Activated naive CD8-positive, alpha-beta T cell treated with anti-CD3 and anti-CD28 coated beads, Interleukin-2, amount 50 U/mL, for 24 hours (primary cell): ENCODE data around the gene KCNJ6.

Source experiments
- ATAC-seq: fragments of 150-1000 bp; cut with Tn5 transposase; one replicate; pipeline ENCODE4 v1.10.0; 2021
- DNase-seq: peaks from one replicate; pipeline ENCODE4 v3.0.0; 2021
- H3K27ac Mint-ChIP-seq: one replicate; pipeline ENCODE4 v1.8.0; 2021; ENCODE audit warnings: mild to moderate bottlenecking, mixed read lengths
- H3K27me3 Mint-ChIP-seq: one replicate; pipeline ENCODE4 v1.8.0; 2021; ENCODE audit warnings: mixed read lengths
- H3K36me3 Mint-ChIP-seq: one replicate; pipeline ENCODE4 v1.8.0; 2021; ENCODE audit warnings: low read depth, mixed read lengths
- H3K4me1 Mint-ChIP-seq: one replicate; pipeline ENCODE4 v1.8.0; 2021; ENCODE audit warnings: mixed read lengths
- H3K4me3 Mint-ChIP-seq: one replicate; pipeline ENCODE4 v1.8.0; 2021; ENCODE audit warnings: mild to moderate bottlenecking, moderate library complexity, mixed read lengths
- H3K9me3 Mint-ChIP-seq: one replicate; pipeline ENCODE4 v1.8.0; 2021; ENCODE audit warnings: mixed read lengths

The KCNJ6 gene

GRCh38 chr21:37702241-37702640 is 214.0 kb downstream of the KCNJ6 start:
- no peak for DNase-seq
- H3K27me3 Mint-ChIP-seq = peaks cover 2% of the 10 kb centered on the region
- no peaks in the 10 kb centered on the region for H3K9me3 Mint-ChIP-seq
- no peak for ATAC-seq
- no peak overlapping the region for H3K4me3 Mint-ChIP-seq
- no peaks in the 10 kb centered on the region for H3K4me1 Mint-ChIP-seq
- H3K36me3 Mint-ChIP-seq = no peaks in the 10 kb centered on the region
- no peak overlapping the region for H3K27ac Mint-ChIP-seq

DNA sequence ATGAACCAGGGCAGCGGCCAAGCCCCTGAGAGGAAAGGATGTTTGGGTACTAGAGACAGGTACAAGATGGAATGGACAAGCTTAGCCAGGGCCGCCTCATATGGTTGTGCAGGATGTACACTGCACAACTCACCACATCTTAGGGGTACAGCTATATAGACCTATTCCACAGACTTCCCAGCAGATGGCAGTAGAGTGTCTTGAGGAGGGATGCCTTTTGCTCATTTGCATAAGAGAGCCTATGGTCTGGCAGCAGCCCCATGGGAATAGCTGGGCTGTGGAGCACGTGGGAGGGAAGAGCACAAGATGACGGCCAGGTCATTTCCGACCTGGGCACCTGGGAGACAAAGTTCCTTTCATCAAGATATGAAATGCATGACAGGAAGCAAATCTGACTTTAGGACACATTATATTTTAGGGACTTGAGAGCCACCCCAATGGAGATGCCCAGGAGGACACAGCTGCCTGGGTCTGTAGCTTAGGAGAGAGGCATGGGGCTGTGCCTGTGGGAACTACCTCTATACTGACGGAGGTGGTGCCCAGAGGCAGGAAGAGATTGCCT is 215.5 kb downstream of the KCNJ6 start:
- Mint-ChIP-seq H3K4me3 (no peak overlapping the region), H3K27me3 (peaks cover 6% of the 10 kb centered on the region), H3K4me1 (no peaks in the 10 kb centered on the region), H3K27ac (no peak overlapping the region), H3K36me3 (no peaks in the 10 kb centered on the region), H3K9me3 (no peaks in the 10 kb centered on the region)
- ATAC-seq (peak; percentile 83), DNase-seq (peak; percentile 5)

GRCh38 chr21:37699024-37699775 is 217.1 kb downstream of the KCNJ6 start:
- Mint-ChIP-seq H3K4me3 (no peak overlapping the region), H3K27me3 (peaks cover 6% of the 10 kb centered on the region), H3K4me1 (no peaks in the 10 kb centered on the region), H3K36me3 (no peaks in the 10 kb centered on the region), H3K27ac (no peak overlapping the region), H3K9me3 (no peaks in the 10 kb centered on the region)
- DNase-seq (no peak), ATAC-seq (no peak)

- no peaks in the 10 kb centered on the region for H3K9me3 Mint-ChIP-seq
- H3K27ac Mint-ChIP-seq = no peak overlapping the region
- H3K27me3 Mint-ChIP-seq = peaks cover 6% of the 10 kb centered on the region
- ATAC-seq (no peak), DNase-seq (no peak)
- no peaks in the 10 kb centered on the region for H3K4me1 Mint-ChIP-seq
- H3K36me3 Mint-ChIP-seq = no peaks in the 10 kb centered on the region
- H3K4me3 Mint-ChIP-seq = no peak overlapping the region
Measured at GRCh38 chr21:37696936-37697335, 219.3 kb downstream of the KCNJ6 start.

DNA sequence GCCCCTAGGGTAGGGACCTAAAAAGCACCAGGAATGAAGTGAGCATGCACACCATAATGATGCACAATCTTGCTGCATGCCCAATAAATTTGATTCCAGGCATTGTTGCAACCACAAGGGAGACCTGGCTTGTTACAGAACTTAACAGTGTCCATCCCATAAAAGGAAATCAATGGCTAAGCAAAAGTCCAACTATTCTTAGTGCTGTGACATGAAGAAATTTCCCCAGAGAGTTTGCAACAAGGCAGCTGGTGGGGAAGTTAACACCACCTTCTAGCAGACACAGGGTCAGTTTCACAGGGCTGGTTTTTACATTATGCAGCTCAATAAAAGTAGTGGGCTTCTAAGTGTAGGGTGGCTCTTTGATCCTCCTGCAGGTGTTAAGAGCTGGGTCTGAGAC is 221.1 kb downstream of the KCNJ6 start:
- DNase-seq (no peak), ATAC-seq (no peak)
- Mint-ChIP-seq H3K27me3 (peaks cover 6% of the 10 kb centered on the region), H3K36me3 (no peaks in the 10 kb centered on the region), H3K4me3 (no peak overlapping the region), H3K9me3 (no peaks in the 10 kb centered on the region), H3K27ac (no peak overlapping the region), H3K4me1 (no peaks in the 10 kb centered on the region)

- no peak overlapping the region for H3K4me3 Mint-ChIP-seq
- no peaks in the 10 kb centered on the region for H3K4me1 Mint-ChIP-seq
- DNase-seq (no peak), ATAC-seq (no peak)
- H3K27me3 Mint-ChIP-seq = no peaks in the 10 kb centered on the region
- no peak overlapping the region for H3K27ac Mint-ChIP-seq
- no peaks in the 10 kb centered on the region for H3K36me3 Mint-ChIP-seq
- H3K9me3 Mint-ChIP-seq = no peaks in the 10 kb centered on the region
Measured at GRCh38 chr21:37688952-37689659, 227.2 kb downstream of the KCNJ6 start.

DNA sequence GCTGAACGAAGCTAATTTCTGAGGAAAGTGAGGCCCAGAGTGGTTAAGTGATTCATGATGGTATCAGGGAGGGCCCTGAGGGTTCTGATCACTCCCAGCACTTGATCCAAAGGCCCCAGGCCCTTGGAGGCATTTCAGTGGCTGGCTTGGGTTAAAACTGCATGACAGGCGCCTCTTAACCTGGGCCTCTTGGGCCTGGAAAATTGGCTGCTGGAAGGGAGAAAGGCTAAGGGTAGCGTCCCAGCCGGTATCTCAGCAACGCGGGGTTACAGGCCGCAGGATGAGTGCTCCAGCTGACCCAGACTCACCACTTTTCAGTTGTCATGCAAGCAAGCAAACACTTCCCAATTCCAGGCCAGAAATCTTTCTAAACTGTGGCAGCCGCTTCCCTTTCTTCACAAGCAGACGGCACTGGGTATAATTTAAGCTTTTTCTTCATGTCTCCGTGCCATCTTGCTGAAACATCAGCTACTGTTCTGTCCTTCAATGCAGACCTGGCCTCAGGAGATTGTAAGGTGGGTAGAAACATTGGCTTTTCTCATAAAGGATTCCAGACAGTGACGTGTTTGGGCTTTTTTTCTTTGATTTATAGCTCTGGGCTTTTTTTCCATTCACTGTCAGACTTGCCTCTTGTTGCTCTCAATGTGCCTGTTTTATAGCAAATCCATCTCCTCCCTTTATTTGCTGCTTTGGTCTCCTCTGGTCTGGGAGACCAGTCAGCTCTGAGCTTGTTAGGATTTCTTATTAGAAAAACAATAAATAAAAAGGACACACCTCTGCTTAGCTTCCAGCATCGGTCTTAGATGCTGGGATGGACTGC is 229.1 kb downstream of the KCNJ6 start:
- Mint-ChIP-seq H3K27me3 (peaks cover 1% of the 10 kb centered on the region), H3K4me3 (no peak overlapping the region)
- no peak for ATAC-seq

GRCh38 chr21:37684547-37684946 is 231.7 kb downstream of the KCNJ6 start:
- H3K4me3 Mint-ChIP-seq = no peak overlapping the region
- DNase-seq (no peak), ATAC-seq (no peak)
- H3K9me3 Mint-ChIP-seq = no peaks in the 10 kb centered on the region
- no peaks in the 10 kb centered on the region for H3K4me1 Mint-ChIP-seq
- no peak overlapping the region for H3K27ac Mint-ChIP-seq
- peaks cover 1% of the 10 kb centered on the region for H3K27me3 Mint-ChIP-seq
- H3K36me3 Mint-ChIP-seq = no peaks in the 10 kb centered on the region

More for the DNA sequence above, 229.1 kb downstream of the KCNJ6 start:
- no peaks in the 10 kb centered on the region for H3K4me1 Mint-ChIP-seq
- no peaks in the 10 kb centered on the region for H3K9me3 Mint-ChIP-seq
- H3K27ac Mint-ChIP-seq = no peak overlapping the region
- no peak for DNase-seq
- no peaks in the 10 kb centered on the region for H3K36me3 Mint-ChIP-seq

DNA sequence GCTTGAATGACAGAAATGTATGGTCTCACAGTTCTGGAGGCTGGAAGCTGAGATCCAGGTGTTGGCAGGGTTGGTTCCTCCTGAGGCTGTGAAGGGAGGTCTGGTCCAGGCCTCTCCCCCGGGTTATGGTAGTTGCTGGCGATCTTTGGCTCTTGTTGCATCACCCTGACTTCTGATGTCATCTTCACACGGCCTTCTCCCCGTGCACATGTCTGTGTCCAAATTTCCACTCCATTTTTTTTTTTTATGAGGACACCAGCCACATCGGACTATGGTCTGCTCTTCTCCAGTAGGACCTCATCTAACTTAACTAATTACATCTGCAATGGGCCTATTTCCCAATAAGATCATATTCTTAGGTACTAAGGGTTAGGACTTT is 232.2 kb downstream of the KCNJ6 start:
- DNase-seq (no peak), ATAC-seq (no peak)
- Mint-ChIP-seq H3K36me3 (no peaks in the 10 kb centered on the region), H3K9me3 (no peaks in the 10 kb centered on the region), H3K27ac (no peak overlapping the region), H3K27me3 (peaks cover 1% of the 10 kb centered on the region), H3K4me1 (no peaks in the 10 kb centered on the region), H3K4me3 (no peak overlapping the region)

DNA sequence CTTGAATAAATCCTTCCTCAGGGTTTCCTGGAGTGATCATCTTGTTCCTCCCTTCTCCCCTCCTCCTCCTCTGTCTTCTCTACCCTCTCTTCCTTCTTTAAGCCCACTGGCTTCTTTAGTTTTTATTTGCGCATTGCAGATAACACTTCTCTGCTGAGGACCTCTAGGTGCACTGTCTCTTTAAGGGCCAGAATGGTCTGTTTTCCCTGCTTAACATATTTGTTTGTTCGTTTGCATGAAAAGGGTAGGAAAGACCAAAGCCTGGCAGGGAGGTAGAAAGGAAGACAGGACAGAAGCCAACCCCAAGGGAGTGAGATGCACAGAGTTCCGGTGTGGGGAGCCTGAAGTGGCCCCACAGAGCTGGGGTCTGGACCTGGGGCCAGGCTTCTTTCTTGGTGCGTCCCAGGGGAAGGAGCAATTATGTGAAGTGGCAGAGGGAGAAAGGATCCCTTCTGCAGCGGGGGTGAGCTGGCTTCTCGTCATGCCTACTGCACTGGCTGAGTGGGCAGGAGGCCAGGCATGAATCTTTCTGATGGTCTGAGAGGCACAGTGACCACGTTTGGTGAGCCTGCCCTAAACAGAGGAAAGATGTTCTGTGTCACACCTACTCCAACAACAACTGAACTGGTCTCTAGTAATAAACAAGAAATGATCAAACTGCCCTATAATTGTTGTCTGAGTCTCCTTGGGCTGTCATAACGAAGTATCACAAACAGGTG is 232.7 kb downstream of the KCNJ6 start:
- Mint-ChIP-seq H3K4me1 (no peaks in the 10 kb centered on the region), H3K27ac (no peak overlapping the region), H3K9me3 (no peaks in the 10 kb centered on the region), H3K27me3 (peaks cover 1% of the 10 kb centered on the region), H3K36me3 (no peaks in the 10 kb centered on the region), H3K4me3 (no peak overlapping the region)
- DNase-seq = no peak
- ATAC-seq = no peak

GRCh38 chr21:37682966-37683365 is 233.3 kb downstream of the KCNJ6 start:
- peaks cover 7% of the 10 kb centered on the region for H3K27me3 Mint-ChIP-seq
- no peak for DNase-seq
- no peaks in the 10 kb centered on the region for H3K4me1 Mint-ChIP-seq
- H3K4me3 Mint-ChIP-seq = no peak overlapping the region
- no peak overlapping the region for H3K27ac Mint-ChIP-seq
- H3K36me3 Mint-ChIP-seq = no peaks in the 10 kb centered on the region
- H3K9me3 Mint-ChIP-seq = no peaks in the 10 kb centered on the region
- ATAC-seq = no peak

- Mint-ChIP-seq H3K27ac (no peak overlapping the region), H3K9me3 (no peaks in the 10 kb centered on the region), H3K4me3 (no peak overlapping the region), H3K4me1 (no peaks in the 10 kb centered on the region), H3K27me3 (peaks cover 28% of the 10 kb centered on the region), H3K36me3 (no peaks in the 10 kb centered on the region)
- ATAC-seq (no peak), DNase-seq (no peak)
Measured at GRCh38 chr21:37677006-37677405, 239.3 kb downstream of the KCNJ6 start.

- no peaks in the 10 kb centered on the region for H3K9me3 Mint-ChIP-seq
- H3K27ac Mint-ChIP-seq = no peak overlapping the region
- DNase-seq (peak; percentile 69), ATAC-seq (peak; percentile 38)
- H3K4me1 Mint-ChIP-seq = no peaks in the 10 kb centered on the region
- H3K27me3 Mint-ChIP-seq = peaks cover 28% of the 10 kb centered on the region
- no peak overlapping the region for H3K4me3 Mint-ChIP-seq
- H3K36me3 Mint-ChIP-seq = no peaks in the 10 kb centered on the region
Measured at GRCh38 chr21:37675202-37675801, 241.0 kb downstream of the KCNJ6 start.
